GM12891 (cell line): ENCODE data around the gene PRB3.

Source experiments
- POLR2A ChIP-seq: IDR thresholded peaks from 2 replicates; pipeline ENCODE4 v1.6.1; 2011; ENCODE audit warnings: low read depth, low read length, control low read depth
- POU2F2 ChIP-seq: IDR thresholded peaks from 2 replicates; pipeline ENCODE4 v1.6.1; 2011; ENCODE audit warnings: low read depth, mild to moderate bottlenecking, control low read depth, low read length, moderate library complexity
- SPI1 ChIP-seq: IDR thresholded peaks from 2 replicates; pipeline ENCODE4 v1.6.1; 2011; ENCODE audit warnings: low read depth, low read length, control low read depth

- TF ChIP-seq POLR2A (no peak), POU2F2 (no peak), SPI1 (no peak)
Observed at GRCh38 chr12:11273449-11273848, 3.9 kb upstream of the PRB3 start.
